Neuron (in vitro differentiated cells): Measurements from ENCODE around the gene RFX2.
A peak's percentile ranks its signal among the peaks of the same experiment; 100 is the strongest.
"Not testable (repeated sequence)": the region's sequence is repeated elsewhere in the genome, so short reads cannot be mapped to it uniquely, and the experiment has no call there.

Experiments used
- H2AFZ ChIP-seq: one replicate; pipeline ENCODE4 v1.6.1; 2013; ENCODE audit warnings: low read depth, mild to moderate bottlenecking, inconsistent platforms, low read length, moderate library complexity
- H3K27me3 ChIP-seq: one replicate; pipeline ENCODE4 v1.6.1; 2013; ENCODE audit warnings: low read length; ENCODE audit not compliant: insufficient read depth
- H3K36me3 ChIP-seq: one replicate; pipeline ENCODE4 v1.6.1; 2013; ENCODE audit warnings: low read length; ENCODE audit not compliant: insufficient read depth
- H3K4me1 ChIP-seq: one replicate; pipeline ENCODE4 v1.6.1; 2013; ENCODE audit warnings: low read length; ENCODE audit not compliant: insufficient read depth
- H3K4me3 ChIP-seq: 2 replicates; pipeline ENCODE4 v1.5.1; 2013; ENCODE audit warnings: mild to moderate bottlenecking, low read length, moderate library complexity
- H3K9me3 ChIP-seq: one replicate; pipeline ENCODE4 v1.6.1; 2013; ENCODE audit warnings: low read length

RFX2 gene

DNA sequence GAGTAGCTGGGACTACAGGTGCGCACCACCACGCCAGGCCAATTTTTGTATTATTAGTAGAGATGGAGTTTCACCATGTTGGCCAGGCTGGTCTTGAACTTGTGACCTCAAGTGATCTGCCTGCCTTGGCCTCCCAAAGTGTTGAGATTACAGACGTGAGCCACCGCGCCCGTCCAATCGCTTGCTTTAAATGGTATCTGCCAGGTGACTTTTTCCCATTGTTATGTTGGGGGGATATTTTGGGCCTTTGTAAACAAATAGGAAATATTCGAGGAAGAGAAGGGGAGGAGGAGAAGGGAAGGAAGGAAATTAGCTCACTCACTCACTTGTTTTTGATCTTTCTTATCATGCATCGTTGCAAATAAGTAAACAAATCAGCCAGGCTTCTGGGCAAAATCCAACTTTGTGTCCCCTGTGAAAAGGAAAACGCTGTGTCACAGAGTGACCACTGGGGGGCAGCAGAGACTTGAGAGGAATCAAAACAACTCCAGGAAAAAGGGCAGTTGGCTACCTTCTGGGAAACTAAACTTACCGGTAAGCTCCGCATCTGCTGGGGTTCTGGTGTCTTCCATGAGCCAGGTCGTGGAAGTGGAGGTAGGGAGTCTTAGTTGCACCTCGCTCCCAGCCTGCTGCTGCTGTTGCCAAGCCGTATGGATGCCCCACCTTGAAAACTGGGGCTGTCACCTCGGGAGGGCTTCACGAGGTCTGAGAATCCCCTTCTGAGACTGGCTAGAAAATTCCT lies 123.1 kb downstream of the RFX2 start:
- no peak overlapping the region for H3K4me3 ChIP-seq
- H3K27me3 ChIP-seq: no peaks in the 10 kb centered on the region
- H2AFZ ChIP-seq: no peak overlapping the region
- H3K4me1 ChIP-seq: no peaks in the 10 kb centered on the region
- H3K9me3 ChIP-seq: no peaks in the 10 kb centered on the region
- peaks cover 6% of the 10 kb centered on the region for H3K36me3 ChIP-seq

DNA sequence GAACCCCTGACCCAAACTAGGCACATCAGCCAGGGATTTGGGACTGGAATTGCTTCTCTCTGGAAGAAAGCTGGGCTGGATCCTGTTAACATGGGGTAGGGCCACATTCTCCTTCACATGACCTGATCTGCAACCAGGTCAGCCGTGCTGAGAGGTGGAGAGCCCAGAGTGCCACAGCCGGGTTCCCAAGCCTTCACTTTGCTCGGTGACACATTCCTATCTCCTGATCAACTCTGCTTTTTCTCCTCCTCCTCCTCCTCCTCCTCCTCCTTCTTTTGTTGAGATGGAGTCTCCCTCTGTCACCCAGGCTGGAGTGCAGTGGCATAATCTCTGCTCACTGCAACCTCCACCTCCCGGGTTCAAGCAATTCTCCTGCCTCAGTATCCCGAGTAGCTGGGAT lies 124.5 kb downstream of the RFX2 start:
- H3K9me3 ChIP-seq: not testable (repeated sequence)

DNA sequence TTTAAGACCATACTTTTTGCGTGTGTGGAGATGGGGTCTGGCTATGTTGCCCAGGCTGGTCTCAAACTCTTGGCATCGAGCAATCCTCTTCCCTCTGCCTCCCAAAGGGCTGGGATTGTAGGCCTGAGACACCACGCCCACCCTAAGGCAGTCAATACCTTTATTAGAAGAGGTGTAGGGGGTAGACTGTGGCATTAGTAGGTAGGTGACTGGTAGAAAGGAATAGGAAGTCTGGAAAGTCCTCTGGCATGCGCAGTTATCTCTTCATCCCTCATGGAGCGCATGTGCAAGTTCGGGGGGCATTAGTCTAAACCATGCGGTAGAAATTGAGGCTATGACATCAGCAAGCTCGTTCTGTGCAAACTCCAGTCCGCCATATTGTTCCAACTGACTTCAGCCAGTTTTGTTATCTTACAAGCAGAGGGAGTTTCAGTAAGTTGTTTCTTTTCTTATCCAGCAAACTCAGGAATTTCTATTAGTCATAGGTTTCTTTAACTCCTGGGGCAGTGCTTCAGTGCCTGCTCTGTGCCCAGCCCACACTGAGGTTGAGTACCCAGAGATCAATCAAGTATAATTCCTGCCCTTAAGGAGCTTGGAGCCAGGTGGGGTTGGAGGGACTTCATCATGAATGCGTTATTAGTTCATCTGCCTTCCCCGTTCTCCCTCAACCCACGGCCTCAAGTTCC lies 125.1 kb downstream of the RFX2 start:
- Histone ChIP-seq H3K27me3 (no peaks in the 10 kb centered on the region), H2AFZ (no peak overlapping the region), H3K9me3 (no peaks in the 10 kb centered on the region), H3K4me3 (no peak overlapping the region), H3K4me1 (no peaks in the 10 kb centered on the region), H3K36me3 (no peaks in the 10 kb centered on the region)

More for the DNA sequence above, 124.5 kb downstream of the RFX2 start:
- H2AFZ ChIP-seq, H3K27me3 ChIP-seq, H3K36me3 ChIP-seq, H3K4me3 ChIP-seq, H3K4me1 ChIP-seq: not testable (repeated sequence)

DNA sequence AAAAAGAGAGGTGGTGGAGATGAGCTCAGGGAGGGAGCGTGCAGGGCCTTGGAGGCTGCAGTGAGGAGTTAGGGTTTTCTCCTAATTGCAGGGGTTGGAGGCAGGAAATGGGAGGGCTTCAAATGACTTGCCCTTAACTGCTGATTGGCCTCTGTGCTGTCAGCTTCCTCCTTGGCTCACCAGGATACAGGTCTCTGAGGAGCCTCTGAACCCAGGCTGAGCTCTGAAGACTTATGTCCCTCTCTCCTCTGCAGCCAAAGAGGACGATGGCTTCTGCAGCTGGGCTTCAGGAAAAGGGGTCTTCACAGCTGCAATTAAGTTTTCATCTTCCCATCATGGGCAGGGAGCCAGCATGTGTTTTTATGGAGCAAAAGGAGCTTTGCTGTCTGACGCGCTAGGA lies 125.7 kb downstream of the RFX2 start:
- H2AFZ ChIP-seq: no peak overlapping the region
- no peaks in the 10 kb centered on the region for H3K27me3 ChIP-seq
- H3K4me1 ChIP-seq: no peaks in the 10 kb centered on the region
- no peak overlapping the region for H3K4me3 ChIP-seq
- H3K9me3 ChIP-seq: no peaks in the 10 kb centered on the region
- no peaks in the 10 kb centered on the region for H3K36me3 ChIP-seq

DNA sequence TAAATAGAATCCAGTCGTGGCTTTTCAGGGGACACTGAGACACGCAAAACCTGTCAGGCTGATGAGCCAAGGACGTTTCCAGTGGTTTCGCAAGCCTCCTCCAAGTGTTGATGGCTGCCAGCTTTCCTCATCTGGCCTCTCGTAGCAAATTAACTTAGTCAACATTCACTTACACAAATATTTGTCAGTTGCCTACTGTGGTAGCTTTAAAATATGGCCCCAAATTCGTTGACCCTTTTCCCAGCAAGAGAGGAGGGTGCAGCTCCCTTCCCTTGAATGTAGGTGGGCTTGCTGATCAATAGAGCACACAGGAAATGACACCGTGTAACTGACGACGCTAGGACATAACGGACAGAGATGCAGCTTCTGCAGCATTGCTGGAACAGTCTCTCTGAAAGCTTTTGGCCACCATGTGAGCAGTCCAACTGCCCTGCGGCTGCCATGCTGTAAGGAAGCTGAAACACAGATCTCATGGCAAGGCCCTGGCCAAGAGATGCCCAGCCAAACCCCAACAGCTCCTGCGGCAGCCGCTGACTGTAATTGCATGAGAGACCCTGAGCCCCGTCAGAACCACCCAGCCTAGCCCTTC lies 126.8 kb downstream of the RFX2 start:
- H3K4me1 ChIP-seq: peaks cover 4% of the 10 kb centered on the region
- no peaks in the 10 kb centered on the region for H3K27me3 ChIP-seq
- no peak overlapping the region for H2AFZ ChIP-seq
- H3K9me3 ChIP-seq: no peaks in the 10 kb centered on the region
- H3K4me3 ChIP-seq: no peak overlapping the region
- H3K36me3 ChIP-seq: no peaks in the 10 kb centered on the region

DNA sequence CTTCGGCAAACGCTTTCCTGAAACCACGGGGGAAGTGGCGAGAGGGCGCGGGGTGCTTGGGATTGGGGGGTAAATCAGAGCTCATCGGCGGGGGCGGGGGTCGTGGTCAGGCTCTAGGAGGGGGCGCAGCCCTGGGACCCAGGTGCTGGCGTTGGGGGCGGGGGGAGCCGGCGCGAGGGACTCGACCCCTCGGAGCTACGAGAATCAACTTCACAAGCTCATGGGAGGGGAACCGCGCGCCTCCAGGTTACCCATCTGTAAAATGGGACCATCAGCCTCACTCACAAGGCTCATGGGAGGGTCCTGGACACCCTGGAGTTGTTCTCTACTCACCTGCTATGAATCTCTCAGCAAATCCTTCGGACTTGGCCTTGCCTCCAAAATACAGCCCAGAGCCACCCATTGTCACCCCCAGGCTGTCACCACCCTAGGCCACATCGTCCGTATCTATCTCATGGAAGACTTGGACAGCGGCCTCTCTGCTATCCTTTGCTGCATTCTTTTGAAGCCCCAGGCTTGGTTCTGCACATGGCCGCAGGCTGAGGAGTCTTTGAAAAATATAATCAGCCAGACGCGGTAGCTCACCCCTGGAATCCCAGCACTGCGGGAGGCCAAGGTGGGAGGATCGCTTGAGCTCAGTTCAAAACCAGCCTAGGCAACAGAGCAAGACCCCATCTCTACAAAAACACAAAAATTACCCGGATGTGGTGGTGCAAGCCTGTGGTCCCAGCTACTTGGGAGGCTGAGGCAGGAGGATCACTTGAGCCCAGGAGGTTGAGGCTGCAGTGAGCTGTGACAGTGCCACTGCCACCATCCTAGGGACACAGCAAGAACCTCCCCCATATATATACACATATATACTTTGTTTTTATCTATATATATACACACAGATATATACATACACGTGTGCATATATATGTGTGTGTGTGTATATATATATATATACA lies 131.4 kb downstream of the RFX2 start:
- Histone ChIP-seq H3K36me3 (peaks cover 23% of the 10 kb centered on the region), H3K4me3 (peak overlapping the region; percentile 87)

DNA sequence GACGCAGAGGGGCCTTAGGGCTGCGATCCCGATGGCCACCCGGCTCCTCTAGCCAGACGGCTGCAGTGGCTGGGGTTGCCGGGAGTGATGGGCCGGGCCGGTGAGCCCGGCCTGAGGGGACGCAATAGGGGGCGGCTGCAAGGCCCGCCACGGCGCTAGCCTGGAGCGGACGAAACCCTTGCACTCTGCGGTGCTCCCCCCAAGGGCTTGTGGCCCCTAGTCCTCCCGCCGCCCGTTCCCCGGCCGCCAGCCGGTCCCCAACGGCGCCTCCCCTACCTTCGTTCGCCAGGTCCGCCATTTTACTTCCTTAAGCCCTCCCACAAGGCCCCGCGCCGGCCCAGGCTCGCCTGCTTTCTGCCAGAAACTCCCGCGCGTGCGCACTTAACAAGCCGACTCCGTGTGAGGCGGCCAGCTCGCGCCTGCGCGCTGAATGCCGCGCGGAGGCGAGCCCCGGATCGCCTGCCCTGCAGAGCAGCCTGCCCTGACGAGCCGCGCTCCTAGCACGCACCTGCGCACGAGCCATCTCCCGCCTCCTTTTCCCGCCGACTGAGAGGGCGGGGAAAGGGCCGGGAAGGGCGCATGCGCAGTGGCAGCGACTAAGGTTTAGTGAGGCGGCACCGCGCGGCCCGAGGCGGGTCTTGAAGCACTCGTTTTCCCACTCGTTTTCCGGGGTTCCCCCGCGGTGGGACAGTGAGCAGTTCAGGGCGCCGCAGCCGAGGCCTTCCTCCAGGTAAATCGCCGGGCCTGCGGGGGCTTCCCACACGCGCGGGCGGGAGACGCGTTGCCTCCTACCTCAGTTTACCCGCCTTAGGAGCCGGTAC lies 132.3 kb downstream of the RFX2 start, which contains the start of gene RANBP3:
Gene RANBP3 (minus strand): TSS at position 356 of the 821 bp plus-strand sequence. CDS start 58 bp downstream, at position 298.
- Histone ChIP-seq H3K4me3 (peak within 1 kb of the TSS; percentile 99), H3K27me3 (no peaks in the 10 kb centered on the region), H3K9me3 (no peaks in the 10 kb centered on the region), H3K4me1 (peaks cover 29% of the 10 kb centered on the region), H3K36me3 (peaks cover 25% of the 10 kb centered on the region), H2AFZ (peak within 1 kb of the TSS; percentile 96)

More for the DNA sequence above, 131.4 kb downstream of the RFX2 start:
- peaks cover 29% of the 10 kb centered on the region for H3K4me1 ChIP-seq
- peak overlapping the region; percentile 96 for H2AFZ ChIP-seq
- no peaks in the 10 kb centered on the region for H3K9me3 ChIP-seq
- H3K27me3 ChIP-seq: no peaks in the 10 kb centered on the region

DNA sequence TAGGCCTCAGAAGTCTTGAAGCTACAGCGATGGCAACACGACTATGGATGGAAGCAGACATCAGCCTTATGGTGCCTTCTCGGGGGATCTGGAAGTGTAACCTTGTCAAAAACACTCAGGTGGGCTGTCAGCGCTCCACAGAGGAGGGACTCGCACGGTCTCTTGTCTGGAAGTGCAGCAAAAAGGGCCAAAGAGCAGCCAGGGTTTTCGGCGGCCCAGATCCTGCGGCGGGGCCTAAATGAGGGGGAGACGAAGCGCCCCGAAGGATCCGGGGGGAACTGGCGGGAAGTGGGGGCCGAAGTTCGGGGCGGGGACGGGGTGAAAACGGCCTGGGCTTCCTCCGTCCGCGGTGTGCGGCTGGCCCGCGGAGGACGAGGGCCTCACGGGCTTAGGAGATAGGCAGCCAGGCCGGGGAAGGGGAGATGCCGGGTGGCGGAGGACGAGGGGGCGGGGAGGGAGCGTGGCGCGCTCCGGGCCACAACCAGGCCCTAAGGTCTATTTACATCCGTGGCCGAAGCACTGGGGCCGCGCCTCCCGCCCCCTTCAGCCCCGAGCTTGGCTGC lies 133.0 kb downstream of the RFX2 start:
- Histone ChIP-seq H2AFZ (peak overlapping the region; percentile 79), H3K4me1 (peaks cover 29% of the 10 kb centered on the region), H3K9me3 (no peaks in the 10 kb centered on the region), H3K27me3 (no peaks in the 10 kb centered on the region), H3K36me3 (peaks cover 25% of the 10 kb centered on the region), H3K4me3 (peak overlapping the region; percentile 99)

DNA sequence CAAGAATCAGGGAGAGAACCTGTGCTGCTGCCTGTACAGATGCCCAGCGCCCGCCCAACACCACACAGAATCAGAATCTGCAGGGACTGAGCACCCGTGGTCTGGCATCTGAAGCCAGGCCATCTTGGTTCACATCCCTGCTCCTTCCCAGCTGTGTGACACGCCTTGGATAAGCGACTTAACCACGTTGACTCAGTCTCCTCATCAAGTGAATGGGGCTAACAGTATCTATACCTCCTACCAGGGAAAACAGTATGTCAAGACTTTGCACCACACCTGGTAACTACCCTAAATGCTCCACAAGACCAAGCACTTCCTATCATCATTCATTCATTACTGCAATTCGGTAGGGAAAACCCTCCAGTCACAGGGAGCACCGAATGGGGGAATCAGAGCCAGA lies 133.5 kb downstream of the RFX2 start:
- H3K36me3 ChIP-seq: peaks cover 25% of the 10 kb centered on the region
- no peak overlapping the region for H2AFZ ChIP-seq
- peaks cover 29% of the 10 kb centered on the region for H3K4me1 ChIP-seq
- H3K4me3 ChIP-seq: peak overlapping the region; percentile 99
- no peaks in the 10 kb centered on the region for H3K27me3 ChIP-seq
- no peaks in the 10 kb centered on the region for H3K9me3 ChIP-seq

DNA sequence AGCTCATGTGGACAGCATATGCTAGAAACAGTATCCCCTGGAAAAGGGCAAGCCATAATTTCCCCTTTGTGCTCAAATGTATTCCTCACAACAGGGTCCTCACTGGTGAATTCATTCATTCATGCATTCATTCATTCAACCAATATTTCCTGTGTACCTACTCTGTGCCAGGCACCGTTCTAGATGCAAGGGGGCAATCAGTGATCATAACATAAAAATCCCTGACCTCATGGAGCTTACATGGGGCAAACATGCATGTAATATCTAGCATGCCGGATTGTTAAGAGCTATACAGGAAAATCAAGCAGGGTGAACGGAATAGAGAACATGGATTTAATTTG lies 134.9 kb downstream of the RFX2 start:
- Histone ChIP-seq H3K4me3 (no peak overlapping the region), H2AFZ (no peak overlapping the region), H3K4me1 (peaks cover 29% of the 10 kb centered on the region), H3K36me3 (peaks cover 28% of the 10 kb centered on the region), H3K9me3 (no peaks in the 10 kb centered on the region), H3K27me3 (no peaks in the 10 kb centered on the region)

DNA sequence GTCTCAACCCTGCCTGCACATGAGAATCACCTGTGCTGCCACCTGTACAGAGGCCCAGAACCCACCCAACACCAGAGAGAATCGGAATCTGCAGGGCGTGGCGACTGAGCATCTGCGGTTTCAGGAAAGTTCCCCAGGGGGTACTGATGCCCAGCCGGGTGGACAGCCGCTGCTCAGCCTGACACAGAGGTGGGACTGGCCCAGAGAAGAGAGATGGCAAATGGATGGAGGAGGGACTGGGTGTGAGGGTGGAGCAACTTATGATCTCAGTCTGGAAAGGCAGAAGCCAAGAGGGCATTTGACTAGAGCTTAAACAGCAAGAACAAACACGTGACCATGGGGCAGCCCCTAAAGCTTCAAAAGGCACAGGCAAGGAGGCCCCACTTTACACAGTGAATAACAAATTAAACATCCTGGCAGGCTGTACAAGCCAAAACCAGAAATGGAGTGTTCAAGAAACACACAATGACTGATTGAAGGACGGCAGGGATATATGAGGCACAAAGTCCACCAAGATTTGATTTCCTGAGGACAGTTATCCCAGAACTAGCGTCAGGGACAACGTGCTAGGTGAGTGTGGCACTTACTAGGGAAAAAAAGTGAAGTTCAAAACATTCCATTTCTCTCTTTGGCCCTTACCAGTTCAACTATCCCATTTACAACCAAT lies 135.4 kb downstream of the RFX2 start:
- H3K27me3 ChIP-seq: no peaks in the 10 kb centered on the region
- no peak overlapping the region for H2AFZ ChIP-seq
- peaks cover 29% of the 10 kb centered on the region for H3K4me1 ChIP-seq
- H3K36me3 ChIP-seq: peaks cover 28% of the 10 kb centered on the region
- H3K4me3 ChIP-seq: no peak overlapping the region
- no peaks in the 10 kb centered on the region for H3K9me3 ChIP-seq
